Activated T-cell treated with anti-CD3 and anti-CD28 coated beads for 48 hours (primary cell): Measurements from ENCODE around the gene CAMK2B.

ENCODE experiments used
- DNase-seq: peaks from one replicate; pipeline ENCODE4 v3.0.0-alpha.2; 2020; ENCODE audit warnings: low read depth

CAMK2B gene

DNA sequence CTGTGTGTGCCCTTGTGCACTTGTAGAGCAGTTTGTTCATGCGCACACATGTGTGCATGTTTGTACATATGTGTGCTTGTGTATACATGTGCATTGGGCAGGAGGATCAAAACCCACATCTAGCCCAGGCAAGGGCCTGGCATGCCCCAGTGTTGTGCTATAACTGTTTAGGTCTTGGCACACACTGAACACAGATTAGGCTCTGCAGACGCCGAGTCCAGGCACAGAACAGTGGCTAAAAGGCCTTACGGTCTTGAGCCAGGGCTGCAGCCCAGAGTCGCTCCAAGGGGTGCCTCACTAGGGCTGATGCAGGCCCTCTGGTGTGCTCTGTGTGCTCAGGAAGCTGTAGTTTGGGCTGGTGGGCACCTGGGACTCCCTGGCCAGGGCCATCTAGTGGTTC is 68.9 kb downstream of the CAMK2B start:
- DNase-seq, result no peak

DNA sequence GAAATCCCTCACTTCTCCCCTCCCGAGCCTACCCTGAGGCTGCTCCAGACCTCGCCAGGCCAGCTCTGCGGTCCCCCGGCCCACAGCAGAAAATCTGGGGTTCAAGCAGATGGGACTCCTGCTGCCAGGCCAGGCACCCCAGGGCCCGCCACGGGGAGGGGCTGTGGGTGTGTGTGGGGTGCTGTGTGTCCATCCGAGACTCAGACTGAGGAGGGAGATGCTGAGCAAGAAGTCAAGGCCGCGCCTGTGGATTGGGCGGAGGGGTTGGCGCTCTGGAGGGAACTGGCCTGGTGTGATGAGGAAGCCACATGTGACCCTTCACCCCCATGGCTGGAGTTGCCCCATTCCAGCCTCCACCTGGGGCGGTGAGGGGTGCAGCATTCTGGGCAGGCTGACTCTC is 73.5 kb downstream of the CAMK2B start:
- DNase-seq, result no peak

- no peak for DNase-seq
These were observed 74.1 kb downstream of the CAMK2B start for GRCh38 chr7:44251269-44251668.

DNA sequence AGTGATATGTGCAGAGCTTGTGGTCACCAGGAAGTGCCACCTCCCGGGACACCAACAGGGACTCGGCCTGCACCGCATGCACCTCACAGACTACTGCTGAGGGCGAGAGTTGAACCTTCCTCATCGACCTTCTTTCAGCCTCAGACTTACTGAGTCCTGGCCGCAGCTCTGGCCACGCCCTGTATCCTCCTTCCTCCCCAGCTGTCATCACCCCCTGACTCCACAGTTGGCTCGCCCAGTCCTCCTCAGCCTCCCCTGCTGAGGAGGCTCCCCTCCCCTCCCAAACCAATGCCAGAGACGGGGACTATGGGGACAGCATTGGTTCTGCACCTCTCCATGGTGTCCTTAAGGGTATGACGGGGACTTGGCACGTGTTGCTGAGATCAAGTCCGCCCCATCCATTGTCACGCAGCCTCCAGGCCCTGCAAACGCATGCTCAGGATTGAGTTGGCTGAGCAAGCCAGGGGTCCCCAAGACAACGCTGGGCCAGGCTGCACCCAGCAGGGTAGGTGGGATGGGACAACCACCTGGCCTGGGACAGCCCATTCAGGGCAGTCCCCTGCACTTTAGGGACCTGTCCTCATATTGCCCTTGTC is 75.7 kb downstream of the CAMK2B start:
- no peak for DNase-seq

GRCh38 chr7:44247868-44248651 is 77.3 kb downstream of the CAMK2B start:
- DNase-seq, result no peak

DNA sequence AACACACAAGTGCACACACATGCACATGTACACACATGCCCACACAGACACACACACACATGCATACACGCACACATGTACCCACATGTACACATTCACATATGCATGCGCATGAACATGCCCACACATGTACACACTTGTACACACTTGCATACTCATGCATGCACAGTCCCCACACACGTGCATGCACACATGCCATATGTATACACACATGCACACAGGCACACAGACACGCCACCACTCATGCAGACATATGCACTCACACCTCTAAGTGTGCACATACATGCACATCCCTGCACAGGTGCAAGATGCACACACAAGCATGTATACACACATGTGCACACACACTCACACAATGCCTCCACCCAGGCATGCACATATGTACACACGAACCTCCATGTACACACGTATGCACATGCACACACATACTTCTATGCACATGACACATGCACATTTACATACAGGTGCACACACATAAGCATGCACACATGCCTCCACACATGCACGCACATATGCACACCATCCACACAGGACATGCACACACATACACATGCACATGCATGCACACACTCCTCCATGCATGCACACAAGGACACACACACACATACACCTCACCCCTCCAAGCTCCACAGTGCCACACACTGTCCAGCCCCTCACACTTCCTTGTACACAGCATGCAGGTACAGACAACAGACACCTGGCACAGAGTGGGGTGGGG is 78.8 kb downstream of the CAMK2B start:
- DNase-seq, result no peak

- peak; percentile 28 for DNase-seq
These were observed 81.1 kb downstream of the CAMK2B start for GRCh38 chr7:44244282-44244681.

GRCh38 chr7:44242091-44242490 is 83.3 kb downstream of the CAMK2B start:
- DNase-seq, result no peak

DNA sequence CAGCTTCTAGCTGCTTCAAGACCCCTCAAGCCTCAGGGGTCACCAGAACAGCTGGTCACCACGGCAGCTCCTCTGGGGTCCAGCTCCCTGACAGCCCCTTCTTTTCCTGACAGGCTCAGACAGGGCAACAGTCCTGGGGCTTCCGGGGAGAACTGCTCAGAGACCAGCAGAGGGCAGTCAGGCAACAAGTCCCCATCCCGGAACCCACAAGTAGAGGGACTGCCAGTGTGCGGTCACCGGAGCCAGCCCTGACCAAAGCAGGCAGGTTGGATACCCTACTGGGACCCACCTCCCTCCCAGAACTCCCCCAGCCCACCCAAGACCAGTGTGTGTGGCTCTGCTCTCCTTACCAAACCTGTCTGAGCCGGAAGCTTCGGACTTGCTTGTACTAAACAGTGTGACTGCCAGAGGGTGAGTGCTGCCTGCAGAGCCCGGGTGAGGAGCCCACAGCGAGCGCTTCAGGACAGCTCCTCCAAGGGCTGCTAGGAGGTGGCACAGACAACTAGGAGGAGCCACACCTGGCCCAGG is 84.3 kb downstream of the CAMK2B start:
- DNase-seq, result peak; percentile 46

GRCh38 chr7:44240376-44240775 is 85.0 kb downstream of the CAMK2B start:
- DNase-seq, result no peak

- no peak for DNase-seq
These were observed 86.0 kb downstream of the CAMK2B start for GRCh38 chr7:44239361-44239760.

- DNase-seq, result no peak
These were observed 87.2 kb downstream of the CAMK2B start for GRCh38 chr7:44238116-44238695.

- DNase-seq, result no peak
These were observed 87.7 kb downstream of the CAMK2B start for GRCh38 chr7:44237696-44238095.

DNA sequence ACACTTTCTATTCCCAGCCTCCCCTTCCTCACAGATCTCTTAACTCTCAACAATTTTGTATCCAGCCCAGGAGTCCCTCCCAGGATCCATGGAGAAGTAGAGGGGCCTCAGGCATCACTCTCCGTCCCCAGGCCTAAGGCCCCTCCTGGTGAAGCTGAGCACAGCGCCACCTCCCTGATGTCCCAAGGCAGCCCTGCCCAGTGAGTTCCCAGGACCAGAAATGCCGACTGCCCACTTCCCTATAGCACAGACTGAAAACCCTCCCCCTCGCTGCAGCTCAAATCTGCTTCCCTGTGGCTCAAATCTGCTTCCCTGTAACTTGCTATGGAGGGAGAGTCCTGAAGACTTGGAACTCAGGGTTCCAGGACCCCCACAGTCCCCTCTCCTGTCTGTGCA is 89.1 kb downstream of the CAMK2B start:
- no peak for DNase-seq

GRCh38 chr7:44235582-44236332 is 89.6 kb downstream of the CAMK2B start:
- DNase-seq, result no peak

DNA sequence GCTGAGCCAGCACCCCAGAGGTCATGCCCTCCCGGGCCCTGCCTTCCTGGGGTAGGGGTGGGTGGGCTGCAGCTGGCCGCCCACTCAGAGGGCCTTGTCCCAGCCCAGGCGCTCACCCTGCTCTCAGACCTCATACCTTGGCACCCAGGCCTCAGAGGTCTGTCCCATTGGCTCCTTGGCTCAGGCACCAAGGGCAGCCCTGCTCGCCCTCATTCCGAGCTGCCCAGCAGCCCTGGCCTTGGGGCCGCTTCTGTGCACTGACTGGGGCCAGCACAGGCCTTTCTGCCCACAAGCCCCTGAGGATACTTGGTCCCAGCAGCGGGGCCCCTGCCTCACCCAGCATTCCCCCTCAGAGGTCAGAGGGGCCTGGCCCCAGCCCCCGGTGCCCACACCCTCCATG is 90.3 kb downstream of the CAMK2B start:
- no peak for DNase-seq

DNA sequence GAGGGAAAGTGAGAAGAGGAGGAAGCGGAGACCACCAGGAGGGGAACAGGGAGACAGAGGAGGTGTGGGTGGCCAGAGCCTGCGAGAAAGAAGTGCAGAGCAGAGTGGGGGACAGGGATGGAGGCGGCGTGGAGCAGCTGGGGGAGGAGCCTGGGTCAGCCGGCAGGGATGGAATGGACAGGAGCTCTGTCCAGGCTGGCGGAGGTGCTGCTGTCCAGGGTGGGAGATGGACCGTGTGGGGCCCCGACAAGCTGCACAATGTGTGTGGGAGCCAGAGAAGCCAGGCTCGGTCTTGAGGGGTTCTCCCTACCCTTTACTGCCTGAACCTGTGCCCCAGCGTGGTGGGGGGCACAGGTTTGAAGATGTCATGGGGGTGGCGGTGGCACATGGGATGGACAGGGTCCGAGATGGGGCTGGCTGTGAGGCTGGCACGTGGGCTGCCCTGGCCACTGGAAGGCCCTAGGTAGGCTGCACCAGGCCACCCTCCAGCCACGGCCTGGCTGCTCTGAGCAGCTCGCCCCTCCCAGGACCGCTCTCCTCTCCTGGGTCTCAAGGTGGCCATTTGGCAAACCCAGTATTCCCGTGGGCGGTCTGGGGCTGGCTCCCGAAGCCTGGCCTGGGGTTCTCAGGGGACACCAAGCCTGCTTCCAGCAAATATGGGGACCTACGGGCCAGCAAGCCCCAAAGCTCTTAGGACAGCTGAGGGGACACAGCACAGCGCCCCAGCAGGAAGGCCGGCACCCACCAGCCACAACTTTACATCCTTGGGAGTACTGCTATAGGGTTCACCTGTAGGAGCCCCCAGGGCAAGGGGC is 92.3 kb downstream of the CAMK2B start:
- no peak for DNase-seq

GRCh38 chr7:44232396-44232795 is 93.0 kb downstream of the CAMK2B start:
- no peak for DNase-seq

DNA sequence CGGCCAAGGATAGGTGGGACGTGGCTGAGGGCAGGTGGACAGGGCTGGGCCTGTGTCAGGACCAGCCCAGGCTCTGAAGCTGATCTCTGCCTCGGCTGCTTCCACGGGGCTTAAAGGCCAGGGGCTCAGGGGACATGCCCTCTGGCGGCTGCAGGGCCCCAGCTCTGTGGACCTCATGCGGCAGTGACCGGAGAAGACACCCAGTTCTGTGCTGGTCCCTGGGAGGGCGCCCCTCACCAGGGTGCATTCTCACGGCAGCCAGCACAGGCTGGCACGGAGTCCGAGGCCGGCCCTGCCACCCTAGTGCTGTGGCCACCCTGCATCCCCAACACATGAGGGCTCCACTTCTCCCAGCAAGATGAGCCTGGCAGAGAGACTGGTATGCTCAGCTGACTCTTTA is 94.3 kb downstream of the CAMK2B start:
- no peak for DNase-seq

DNA sequence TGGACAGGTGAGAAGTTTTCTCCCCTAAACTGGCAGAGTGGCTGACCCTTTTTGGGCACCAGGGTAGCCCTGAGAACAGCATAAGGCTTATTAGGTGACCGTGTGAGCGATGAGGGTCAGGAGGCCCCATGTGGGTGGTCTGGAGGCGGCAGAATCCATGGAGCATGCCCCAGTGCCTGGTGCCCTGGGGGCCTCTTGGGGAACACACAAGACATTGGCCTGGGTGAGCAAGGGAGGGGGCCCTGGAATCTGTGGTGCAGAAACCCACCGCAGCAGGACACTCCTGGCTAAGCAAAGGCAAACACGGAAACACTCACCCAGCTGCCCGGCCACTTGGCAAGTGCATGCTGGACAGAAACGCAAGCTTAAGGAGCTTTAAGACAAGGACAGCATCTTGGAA is 95.1 kb downstream of the CAMK2B start:
- no peak for DNase-seq

- DNase-seq, result no peak
These were observed 95.8 kb downstream of the CAMK2B start for GRCh38 chr7:44229546-44230105.
